ENCODE measurements around the gene CDH26. TPM values are rescaled to one million over a fixed set of nuclear protein-coding genes. Genes with fewer than 3 reads are reported as not detected.

The CDH26 gene
- total and polyA plus RNA-seq, 2 donors from 2014 or later, result 0.47 to 2.4 TPM

DNA sequence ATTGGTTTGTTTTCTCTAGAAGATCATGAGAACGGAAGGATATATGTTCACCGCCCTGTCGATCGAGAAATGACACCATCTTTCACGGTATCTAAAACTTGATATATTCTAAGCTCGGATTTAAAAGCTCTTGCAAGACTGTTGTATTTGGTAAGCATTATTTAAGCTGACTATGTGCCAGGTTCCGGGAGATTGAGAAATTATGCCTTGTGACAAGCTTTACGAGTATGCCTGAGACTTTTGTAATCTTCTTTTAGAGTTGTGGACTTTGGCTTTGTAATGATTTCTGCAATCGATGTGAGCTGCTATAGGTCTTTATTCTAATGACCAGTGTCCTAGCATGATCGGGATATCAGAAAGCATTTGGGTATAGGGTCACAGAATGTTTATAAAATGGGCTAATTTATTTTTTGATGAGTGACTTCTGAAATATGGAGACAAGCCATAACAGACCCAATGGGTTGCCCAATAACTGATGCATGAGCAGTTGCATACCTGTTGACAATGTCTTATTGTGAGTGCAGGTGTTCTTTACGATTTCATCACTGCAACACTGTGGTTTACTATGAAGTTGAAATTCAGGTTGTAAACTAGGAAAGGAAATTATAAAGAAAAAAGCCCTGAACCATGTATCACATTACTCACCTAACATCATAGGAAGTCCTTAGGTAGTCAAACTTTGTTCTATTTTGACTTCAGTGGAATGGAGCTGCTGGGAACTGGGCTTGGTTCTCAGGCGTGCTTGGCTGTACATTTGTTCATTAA, 14.0 kb downstream of the CDH26 start:
- H3K4me1 ChIP-seq (ENCODE audit: control insufficient read depth in 2 of 3, insufficient read depth in 2 of 3, low read depth in 1 of 3, low read length in 3 of 3), result peaks cover 0 to 4% (median 0%) of the 10 kb centered on the region in 3 donors
- FAIRE-seq (no peak), DNase-seq (no peak)
- H3K27me3 ChIP-seq (ENCODE audit: control insufficient read depth, insufficient read depth, low read length), result no peaks in the 10 kb centered on the region
- no peaks in the 10 kb centered on the region for H3K9me3 ChIP-seq (ENCODE audit: control insufficient read depth in 2 of 3, insufficient read depth in 1 of 3, low read length in 3 of 3)
- H3K9ac ChIP-seq (ENCODE audit: low read length in 3 of 3), result no peak overlapping the region
- no peak overlapping the region for H3K4me3 ChIP-seq (ENCODE audit: low read length in 3 of 3)
- TF ChIP-seq CTCF (IDR thresholded peaks at IDR 0.05; ENCODE audit: borderline replicate concordance, extremely low read depth, insufficient read depth), result no peak
- H3K36me3 ChIP-seq (ENCODE audit: control insufficient read depth in 2 of 3, insufficient read depth in 3 of 3, low read length in 3 of 3), result no peaks in the 10 kb centered on the region
- intact Hi-C loops (cut with DNase I), result no loop called here
- H3K27ac ChIP-seq (ENCODE audit: low read depth in 2 of 2, low read length in 2 of 2), result no peak overlapping the region

GRCh38 chr20:59976156-59976782, 18.0 kb downstream of the CDH26 start:
- TF ChIP-seq CTCF (IDR thresholded peaks at IDR 0.05; ENCODE audit: borderline replicate concordance, extremely low read depth, insufficient read depth), result no peak
- no peaks in the 10 kb centered on the region for H3K9me3 ChIP-seq (ENCODE audit: control insufficient read depth in 2 of 3, insufficient read depth in 1 of 3, low read length in 3 of 3)
- FAIRE-seq (no peak), DNase-seq (peak in 3 of 5 donors; percentile 31 to 86 (median 85))
- H3K9ac ChIP-seq (ENCODE audit: low read length in 3 of 3), result no peak overlapping the region
- H3K36me3 ChIP-seq (ENCODE audit: control insufficient read depth in 2 of 3, insufficient read depth in 3 of 3, low read length in 3 of 3), result no peaks in the 10 kb centered on the region
- intact Hi-C loops (cut with DNase I), result no loop called here
- no peaks in the 10 kb centered on the region for H3K27me3 ChIP-seq (ENCODE audit: control insufficient read depth, insufficient read depth, low read length)
- H3K27ac ChIP-seq (ENCODE audit: low read depth in 2 of 2, low read length in 2 of 2), result no peak overlapping the region
- H3K4me3 ChIP-seq (ENCODE audit: low read length in 3 of 3), result no peak overlapping the region
- peaks cover 0 to 4% (median 0%) of the 10 kb centered on the region in 3 donors for H3K4me1 ChIP-seq (ENCODE audit: control insufficient read depth in 2 of 3, insufficient read depth in 2 of 3, low read depth in 1 of 3, low read length in 3 of 3)

DNA sequence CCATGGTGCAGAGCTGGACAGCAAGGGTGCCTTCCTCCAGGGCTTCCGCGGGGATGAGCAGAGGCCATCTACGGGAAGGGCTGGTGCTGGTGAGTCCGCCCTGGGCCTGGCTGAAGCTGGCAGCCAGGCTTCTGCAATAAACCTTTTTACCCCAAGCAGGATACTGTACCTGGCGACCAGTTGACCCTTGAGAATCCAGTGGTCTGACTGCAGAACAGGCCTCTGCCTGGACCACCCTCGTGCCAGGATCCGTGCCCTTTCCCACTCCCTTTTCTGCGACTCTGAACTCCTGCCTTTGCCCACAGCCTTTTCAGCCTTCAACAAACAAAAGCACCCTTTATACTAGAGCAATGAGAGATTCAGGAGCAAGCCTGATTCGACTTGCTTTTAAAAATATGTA, 18.9 kb downstream of the CDH26 start:
- no peaks in the 10 kb centered on the region for H3K9me3 ChIP-seq (ENCODE audit: control insufficient read depth in 2 of 3, insufficient read depth in 1 of 3, low read length in 3 of 3)
- FAIRE-seq (no peak), DNase-seq (no peak)
- H3K4me1 ChIP-seq (ENCODE audit: control insufficient read depth in 2 of 3, insufficient read depth in 2 of 3, low read depth in 1 of 3, low read length in 3 of 3), result peaks cover 0 to 4% (median 0%) of the 10 kb centered on the region in 3 donors
- H3K4me3 ChIP-seq (ENCODE audit: low read length in 3 of 3), result no peak overlapping the region
- intact Hi-C loops (cut with DNase I), result no loop called here
- H3K27ac ChIP-seq (ENCODE audit: low read depth in 2 of 2, low read length in 2 of 2), result no peak overlapping the region
- TF ChIP-seq CTCF (IDR thresholded peaks at IDR 0.05; ENCODE audit: borderline replicate concordance, extremely low read depth, insufficient read depth), result no peak
- no peaks in the 10 kb centered on the region for H3K36me3 ChIP-seq (ENCODE audit: control insufficient read depth in 2 of 3, insufficient read depth in 3 of 3, low read length in 3 of 3)
- H3K27me3 ChIP-seq (ENCODE audit: control insufficient read depth, insufficient read depth, low read length), result no peaks in the 10 kb centered on the region
- H3K9ac ChIP-seq (ENCODE audit: low read length in 3 of 3), result no peak overlapping the region

Data from kidney (tissue), 14 donors.